Stromal cell of bone marrow (primary cell): ENCODE results near the gene PGF.
A peak's percentile ranks its signal among the peaks of the same experiment; 100 is the strongest.
"Not testable (repeated sequence)": the region's sequence is repeated elsewhere in the genome, so short reads cannot be mapped to it uniquely, and the experiment has no call there.

Source experiments
- DNase-seq: peaks from one replicate; pipeline ENCODE4 v3.0.0-alpha.2; 2012; ENCODE audit warnings: low read depth

The PGF gene

GRCh38 chr14:74955229-74956026 lies at the start of gene PGF:
Gene PGF, minus strand, starts transcription at chr14:74955597. Its CDS starts 355 bp downstream, at chr14:74955242.
- no peak for DNase-seq

GRCh38 chr14:75003250-75004027 lies 48.0 kb upstream of the PGF start:
- no peak for DNase-seq

- peak; percentile 91 for DNase-seq
Observed at GRCh38 chr14:75002392-75003249, 47.2 kb upstream of the PGF start, which contains the start of gene EIF2B2. Gene EIF2B2, plus strand, starts transcription at chr14:75002921. Its CDS starts 70 bp downstream, at chr14:75002991.

- no peak for DNase-seq
Observed at GRCh38 chr14:75001899-75002298, 46.5 kb upstream of the PGF start.

GRCh38 chr14:75001261-75001660 lies 45.9 kb upstream of the PGF start:
- DNase-seq: no peak

- not testable (repeated sequence) for DNase-seq
Observed at GRCh38 chr14:74995781-74996180, 40.4 kb upstream of the PGF start.

GRCh38 chr14:74994182-74994581 lies 38.8 kb upstream of the PGF start:
- DNase-seq: not testable (repeated sequence)

GRCh38 chr14:74988993-74989392 lies 33.6 kb upstream of the PGF start:
- no peak for DNase-seq

- DNase-seq: no peak
Observed at GRCh38 chr14:74988131-74988530, 32.7 kb upstream of the PGF start.

- no peak for DNase-seq
Observed at GRCh38 chr14:74985806-74986205, 30.4 kb upstream of the PGF start.

- DNase-seq: no peak
Observed at GRCh38 chr14:74985028-74985310, 29.6 kb upstream of the PGF start.

- DNase-seq: no peak
Observed at GRCh38 chr14:74984236-74985027, 29.0 kb upstream of the PGF start.

- no peak for DNase-seq
Observed at GRCh38 chr14:74983343-74983742, 27.9 kb upstream of the PGF start.

GRCh38 chr14:74982661-74983060 lies 27.3 kb upstream of the PGF start:
- DNase-seq: no peak

- no peak for DNase-seq
Observed at GRCh38 chr14:74981833-74982232, 26.4 kb upstream of the PGF start.

- DNase-seq: no peak
Observed at GRCh38 chr14:74981462-74981782, 26.0 kb upstream of the PGF start.

GRCh38 chr14:74980731-74981461 lies 25.5 kb upstream of the PGF start:
- DNase-seq: peak; percentile 52

GRCh38 chr14:74980398-74980730 lies 25.0 kb upstream of the PGF start:
- no peak for DNase-seq

- DNase-seq: peak; percentile 36
Observed at GRCh38 chr14:74979442-74980397, 24.3 kb upstream of the PGF start.

GRCh38 chr14:74979029-74979428 lies 23.6 kb upstream of the PGF start:
- no peak for DNase-seq
